ENCODE data around the gene C1GALT1C1. TPM values are rescaled to one million over a fixed set of nuclear protein-coding genes. Genes with fewer than 3 reads are reported as not detected.

The C1GALT1C1 gene
- total and polyA plus RNA-seq, 2 experiments from 2014 or later = 16.3 to 18.8 TPM

DNA sequence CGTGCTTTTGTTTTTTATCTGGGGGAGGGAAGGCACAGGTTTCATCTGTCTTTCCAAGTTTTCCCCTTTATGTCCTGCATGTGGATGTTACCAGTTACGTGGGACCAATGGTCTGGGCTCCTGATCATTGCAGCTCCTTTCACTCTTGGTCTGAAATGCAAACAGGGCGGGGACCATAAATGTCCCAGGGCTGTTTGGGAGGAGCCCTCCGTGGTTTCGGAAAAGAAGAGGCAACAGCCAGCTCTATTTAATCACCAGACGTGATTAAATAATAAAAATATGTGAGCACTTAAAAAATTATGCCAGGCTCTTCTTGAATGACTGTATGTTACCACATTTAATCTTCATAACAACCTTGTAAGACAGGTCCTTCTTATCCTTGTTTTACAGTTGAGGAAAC lies 30.8 kb upstream of the C1GALT1C1 start:
- Histone ChIP-seq H3K4me3 (no peak overlapping the region), H2AFZ (no peak overlapping the region), H3K4me2 (no peak overlapping the region), H3F3A (replicated peaks; ENCODE audit: low read depth) (no peaks in the 10 kb centered on the region), H4K20me1 (replicated peaks; ENCODE audit: insufficient read depth) (no peaks in the 10 kb centered on the region), H3K36me3 (ENCODE audit: insufficient read depth) (no peaks in the 10 kb centered on the region), H3K27me3 (ENCODE audit: insufficient read depth) (no peaks in the 10 kb centered on the region), H3K4me1 (ENCODE audit: insufficient read depth) (peaks cover 7% of the 10 kb centered on the region; the same call in 1 of the 2 replicates), H3K9me2 (ENCODE audit: insufficient read depth) (no peaks in the 10 kb centered on the region), H3K27ac (ENCODE audit: low read depth) (no peak overlapping the region), H3K79me2 (replicated peaks; ENCODE audit: insufficient read depth) (no peaks in the 10 kb centered on the region)
- peaks cover 16% of the 10 kb centered on the region for H3K4me1 Mint-ChIP-seq
- no peaks in the 10 kb centered on the region; the same call in 2 of the 3 replicates for H3K9me3 Mint-ChIP-seq
- no peaks in the 10 kb centered on the region for H3K27me3 Mint-ChIP-seq (ENCODE audit: insufficient read depth, low read depth, poor library complexity)
- no peak overlapping the region for H3K4me3 Mint-ChIP-seq
- TF ChIP-seq, protein P1, sequence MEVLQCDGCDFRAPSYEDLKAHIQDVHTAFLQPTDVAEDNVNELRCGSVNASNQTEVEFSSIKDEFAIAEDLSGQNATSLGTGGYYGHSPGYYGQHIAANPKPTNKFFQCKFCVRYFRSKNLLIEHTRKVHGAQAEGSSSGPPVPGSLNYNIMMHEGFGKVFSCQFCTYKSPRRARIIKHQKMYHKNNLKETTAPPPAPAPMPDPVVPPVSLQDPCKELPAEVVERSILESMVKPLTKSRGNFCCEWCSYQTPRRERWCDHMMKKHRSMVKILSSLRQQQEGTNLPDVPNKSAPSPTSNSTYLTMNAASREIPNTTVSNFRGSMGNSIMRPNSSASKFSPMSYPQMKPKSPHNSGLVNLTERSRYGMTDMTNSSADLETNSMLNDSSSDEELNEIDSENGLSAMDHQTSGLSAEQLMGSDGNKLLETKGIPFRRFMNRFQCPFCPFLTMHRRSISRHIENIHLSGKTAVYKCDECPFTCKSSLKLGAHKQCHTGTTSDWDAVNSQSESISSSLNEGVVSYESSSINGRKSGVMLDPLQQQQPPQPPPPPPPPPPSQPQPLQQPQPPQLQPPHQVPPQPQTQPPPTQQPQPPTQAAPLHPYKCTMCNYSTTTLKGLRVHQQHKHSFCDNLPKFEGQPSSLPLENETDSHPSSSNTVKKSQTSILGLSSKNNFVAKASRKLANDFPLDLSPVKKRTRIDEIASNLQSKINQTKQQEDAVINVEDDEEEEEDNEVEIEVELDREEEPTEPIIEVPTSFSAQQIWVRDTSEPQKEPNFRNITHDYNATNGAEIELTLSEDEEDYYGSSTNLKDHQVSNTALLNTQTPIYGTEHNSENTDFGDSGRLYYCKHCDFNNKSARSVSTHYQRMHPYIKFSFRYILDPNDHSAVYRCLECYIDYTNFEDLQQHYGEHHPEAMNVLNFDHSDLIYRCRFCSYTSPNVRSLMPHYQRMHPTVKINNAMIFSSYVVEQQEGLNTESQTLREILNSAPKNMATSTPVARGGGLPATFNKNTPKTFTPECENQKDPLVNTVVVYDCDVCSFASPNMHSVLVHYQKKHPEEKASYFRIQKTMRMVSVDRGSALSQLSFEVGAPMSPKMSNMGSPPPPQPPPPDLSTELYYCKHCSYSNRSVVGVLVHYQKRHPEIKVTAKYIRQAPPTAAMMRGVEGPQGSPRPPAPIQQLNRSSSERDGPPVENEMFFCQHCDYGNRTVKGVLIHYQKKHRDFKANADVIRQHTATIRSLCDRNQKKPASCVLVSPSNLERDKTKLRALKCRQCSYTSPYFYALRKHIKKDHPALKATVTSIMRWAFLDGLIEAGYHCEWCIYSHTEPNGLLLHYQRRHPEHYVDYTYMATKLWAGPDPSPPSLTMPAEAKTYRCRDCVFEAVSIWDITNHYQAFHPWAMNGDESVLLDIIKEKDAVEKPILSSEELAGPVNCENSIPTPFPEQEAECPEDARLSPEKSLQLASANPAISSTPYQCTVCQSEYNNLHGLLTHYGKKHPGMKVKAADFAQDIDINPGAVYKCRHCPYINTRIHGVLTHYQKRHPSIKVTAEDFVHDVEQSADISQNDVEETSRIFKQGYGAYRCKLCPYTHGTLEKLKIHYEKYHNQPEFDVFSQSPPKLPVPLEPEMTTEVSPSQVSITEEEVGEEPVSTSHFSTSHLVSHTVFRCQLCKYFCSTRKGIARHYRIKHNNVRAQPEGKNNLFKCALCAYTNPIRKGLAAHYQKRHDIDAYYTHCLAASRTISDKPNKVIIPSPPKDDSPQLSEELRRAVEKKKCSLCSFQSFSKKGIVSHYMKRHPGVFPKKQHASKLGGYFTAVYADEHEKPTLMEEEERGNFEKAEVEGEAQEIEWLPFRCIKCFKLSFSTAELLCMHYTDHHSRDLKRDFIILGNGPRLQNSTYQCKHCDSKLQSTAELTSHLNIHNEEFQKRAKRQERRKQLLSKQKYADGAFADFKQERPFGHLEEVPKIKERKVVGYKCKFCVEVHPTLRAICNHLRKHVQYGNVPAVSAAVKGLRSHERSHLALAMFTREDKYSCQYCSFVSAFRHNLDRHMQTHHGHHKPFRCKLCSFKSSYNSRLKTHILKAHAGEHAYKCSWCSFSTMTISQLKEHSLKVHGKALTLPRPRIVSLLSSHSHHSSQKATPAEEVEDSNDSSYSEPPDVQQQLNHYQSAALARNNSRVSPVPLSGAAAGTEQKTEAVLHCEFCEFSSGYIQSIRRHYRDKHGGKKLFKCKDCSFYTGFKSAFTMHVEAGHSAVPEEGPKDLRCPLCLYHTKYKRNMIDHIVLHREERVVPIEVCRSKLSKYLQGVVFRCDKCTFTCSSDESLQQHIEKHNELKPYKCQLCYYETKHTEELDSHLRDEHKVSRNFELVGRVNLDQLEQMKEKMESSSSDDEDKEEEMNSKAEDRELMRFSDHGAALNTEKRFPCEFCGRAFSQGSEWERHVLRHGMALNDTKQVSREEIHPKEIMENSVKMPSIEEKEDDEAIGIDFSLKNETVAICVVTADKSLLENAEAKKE (CRISPR knock-in tag; IDR thresholded peaks at IDR 0.05) = no peak
- TF ChIP-seq EZH2phosphoT487 (IDR thresholded peaks at IDR 0.05; ENCODE audit: unreplicated experiment) (no peak), EZH2 (IDR thresholded peaks at IDR 0.05; ENCODE audit: low read depth, unreplicated experiment) (no peak), ZNF114 (CRISPR knock-in tag; IDR thresholded peaks at IDR 0.05) (no peak), STAT1 (IDR thresholded peaks at IDR 0.05; ENCODE audit: unreplicated experiment) (no peak), JUNB (IDR thresholded peaks at IDR 0.05; ENCODE audit: unreplicated experiment) (no peak)
- TF ChIP-seq, protein P2, sequence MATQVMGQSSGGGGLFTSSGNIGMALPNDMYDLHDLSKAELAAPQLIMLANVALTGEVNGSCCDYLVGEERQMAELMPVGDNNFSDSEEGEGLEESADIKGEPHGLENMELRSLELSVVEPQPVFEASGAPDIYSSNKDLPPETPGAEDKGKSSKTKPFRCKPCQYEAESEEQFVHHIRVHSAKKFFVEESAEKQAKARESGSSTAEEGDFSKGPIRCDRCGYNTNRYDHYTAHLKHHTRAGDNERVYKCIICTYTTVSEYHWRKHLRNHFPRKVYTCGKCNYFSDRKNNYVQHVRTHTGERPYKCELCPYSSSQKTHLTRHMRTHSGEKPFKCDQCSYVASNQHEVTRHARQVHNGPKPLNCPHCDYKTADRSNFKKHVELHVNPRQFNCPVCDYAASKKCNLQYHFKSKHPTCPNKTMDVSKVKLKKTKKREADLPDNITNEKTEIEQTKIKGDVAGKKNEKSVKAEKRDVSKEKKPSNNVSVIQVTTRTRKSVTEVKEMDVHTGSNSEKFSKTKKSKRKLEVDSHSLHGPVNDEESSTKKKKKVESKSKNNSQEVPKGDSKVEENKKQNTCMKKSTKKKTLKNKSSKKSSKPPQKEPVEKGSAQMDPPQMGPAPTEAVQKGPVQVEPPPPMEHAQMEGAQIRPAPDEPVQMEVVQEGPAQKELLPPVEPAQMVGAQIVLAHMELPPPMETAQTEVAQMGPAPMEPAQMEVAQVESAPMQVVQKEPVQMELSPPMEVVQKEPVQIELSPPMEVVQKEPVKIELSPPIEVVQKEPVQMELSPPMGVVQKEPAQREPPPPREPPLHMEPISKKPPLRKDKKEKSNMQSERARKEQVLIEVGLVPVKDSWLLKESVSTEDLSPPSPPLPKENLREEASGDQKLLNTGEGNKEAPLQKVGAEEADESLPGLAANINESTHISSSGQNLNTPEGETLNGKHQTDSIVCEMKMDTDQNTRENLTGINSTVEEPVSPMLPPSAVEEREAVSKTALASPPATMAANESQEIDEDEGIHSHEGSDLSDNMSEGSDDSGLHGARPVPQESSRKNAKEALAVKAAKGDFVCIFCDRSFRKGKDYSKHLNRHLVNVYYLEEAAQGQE (IDR thresholded peaks at IDR 0.05; ENCODE audit: unreplicated experiment) = no peak
- no peak for ATAC-seq
- no peak overlapping the region for H3K27ac Mint-ChIP-seq
- no peaks in the 10 kb centered on the region for H3K36me3 Mint-ChIP-seq (ENCODE audit: low read depth)
- DNase-seq (ENCODE audit: low spot score) = no peak

All from GM23338 (cell line).